ENCODE results near the gene GRIA1. TPM values are rescaled to one million over a fixed set of nuclear protein-coding genes. Genes with fewer than 3 reads are reported as not detected.

The GRIA1 gene
- total RNA-seq, 1 experiment from 2014 or later = not detected

GRCh38 chr5:153486771-153487170 is 3.7 kb upstream of the GRIA1 start:
- Histone ChIP-seq H3K4me3 (no peak overlapping the region), H3K9me3 (no peaks in the 10 kb centered on the region), H3K27me3 (peaks cover 5% of the 10 kb centered on the region; the same call in 1 of the 2 replicates), H3K36me3 (no peaks in the 10 kb centered on the region)
- DNase-seq = no peak

GRCh38 chr5:153489611-153490010 is 859 bp upstream of the GRIA1 start:
- DNase-seq = no peak
- peaks cover 5% of the 10 kb centered on the region; the same call in 1 of the 2 replicates for H3K27me3 ChIP-seq
- no peak overlapping the region for H3K4me3 ChIP-seq
- H3K36me3 ChIP-seq = no peaks in the 10 kb centered on the region
- no peaks in the 10 kb centered on the region for H3K9me3 ChIP-seq

- DNase-seq = no peak
- H3K27me3 ChIP-seq = peaks cover 5% of the 10 kb centered on the region
- H3K36me3 ChIP-seq = no peaks in the 10 kb centered on the region
- no peak overlapping the region for H3K4me3 ChIP-seq
- no peaks in the 10 kb centered on the region for H3K9me3 ChIP-seq
Observed at GRCh38 chr5:153491038-153491744, 721 bp downstream of the GRIA1 start.

- H3K36me3 ChIP-seq = no peaks in the 10 kb centered on the region
- H3K4me3 ChIP-seq = no peak overlapping the region
- DNase-seq = no peak
- H3K27me3 ChIP-seq = peaks cover 5% of the 10 kb centered on the region
- H3K9me3 ChIP-seq = no peaks in the 10 kb centered on the region
Observed at GRCh38 chr5:153491856-153492255, 1.4 kb downstream of the GRIA1 start.

GRCh38 chr5:153496835-153497234 is 6.4 kb downstream of the GRIA1 start:
- Histone ChIP-seq H3K27me3 (no peaks in the 10 kb centered on the region; the same call in 1 of the 2 replicates), H3K9me3 (no peaks in the 10 kb centered on the region), H3K36me3 (no peaks in the 10 kb centered on the region), H3K4me3 (no peak overlapping the region)
- no peak for DNase-seq

GRCh38 chr5:153498516-153498915 is 8.0 kb downstream of the GRIA1 start:
- Histone ChIP-seq H3K9me3 (no peaks in the 10 kb centered on the region), H3K36me3 (no peaks in the 10 kb centered on the region), H3K4me3 (no peak overlapping the region), H3K27me3 (no peaks in the 10 kb centered on the region; the same call in 1 of the 2 replicates)
- no peak for DNase-seq

GRCh38 chr5:153500178-153500577 is 9.7 kb downstream of the GRIA1 start:
- Histone ChIP-seq H3K36me3 (no peaks in the 10 kb centered on the region), H3K4me3 (no peak overlapping the region), H3K27me3 (no peaks in the 10 kb centered on the region; the same call in 1 of the 2 replicates), H3K9me3 (no peaks in the 10 kb centered on the region)
- DNase-seq = no peak

GRCh38 chr5:153504726-153505125 is 14.3 kb downstream of the GRIA1 start:
- H3K27me3 ChIP-seq = no peaks in the 10 kb centered on the region
- no peaks in the 10 kb centered on the region for H3K36me3 ChIP-seq
- no peak for DNase-seq
- H3K4me3 ChIP-seq = no peak overlapping the region
- H3K9me3 ChIP-seq = peaks cover 4% of the 10 kb centered on the region; the same call in 1 of the 2 replicates

GRCh38 chr5:153508700-153509099 is 18.2 kb downstream of the GRIA1 start:
- DNase-seq = no peak
- Histone ChIP-seq H3K36me3 (no peaks in the 10 kb centered on the region), H3K9me3 (peaks cover 4% of the 10 kb centered on the region; the same call in 1 of the 2 replicates), H3K4me3 (no peak overlapping the region), H3K27me3 (no peaks in the 10 kb centered on the region)

GRCh38 chr5:153511622-153512021 is 21.2 kb downstream of the GRIA1 start:
- H3K9me3 ChIP-seq = peaks cover 10% of the 10 kb centered on the region
- H3K36me3 ChIP-seq = no peaks in the 10 kb centered on the region
- H3K4me3 ChIP-seq = no peak overlapping the region
- peak; percentile 20 for DNase-seq
- no peaks in the 10 kb centered on the region for H3K27me3 ChIP-seq

- no peak for DNase-seq
- no peaks in the 10 kb centered on the region for H3K36me3 ChIP-seq
- H3K9me3 ChIP-seq = peaks cover 10% of the 10 kb centered on the region
- H3K4me3 ChIP-seq = no peak overlapping the region
- no peaks in the 10 kb centered on the region for H3K27me3 ChIP-seq
Observed at GRCh38 chr5:153513156-153513555, 22.7 kb downstream of the GRIA1 start.

GRCh38 chr5:153515301-153515700 is 24.8 kb downstream of the GRIA1 start:
- H3K27me3 ChIP-seq = no peaks in the 10 kb centered on the region
- no peak for DNase-seq
- no peak overlapping the region for H3K4me3 ChIP-seq
- no peaks in the 10 kb centered on the region for H3K36me3 ChIP-seq
- H3K9me3 ChIP-seq = peaks cover 7% of the 10 kb centered on the region

GRCh38 chr5:153516504-153517240 is 26.2 kb downstream of the GRIA1 start:
- no peaks in the 10 kb centered on the region for H3K36me3 ChIP-seq
- no peak overlapping the region for H3K4me3 ChIP-seq
- DNase-seq = no peak
- no peaks in the 10 kb centered on the region for H3K27me3 ChIP-seq
- H3K9me3 ChIP-seq = peaks cover 7% of the 10 kb centered on the region

- Histone ChIP-seq H3K4me3 (no peak overlapping the region), H3K27me3 (no peaks in the 10 kb centered on the region), H3K36me3 (no peaks in the 10 kb centered on the region), H3K9me3 (peaks cover 7% of the 10 kb centered on the region)
- DNase-seq = no peak
Observed at GRCh38 chr5:153517241-153517611, 26.8 kb downstream of the GRIA1 start.

- DNase-seq = no peak
- Histone ChIP-seq H3K9me3 (no peaks in the 10 kb centered on the region), H3K36me3 (no peaks in the 10 kb centered on the region), H3K4me3 (no peak overlapping the region), H3K27me3 (no peaks in the 10 kb centered on the region)
Observed at GRCh38 chr5:153520137-153520536, 29.7 kb downstream of the GRIA1 start.

GRCh38 chr5:153520952-153521351 is 30.5 kb downstream of the GRIA1 start:
- peak; percentile 23 for DNase-seq
- H3K36me3 ChIP-seq = no peaks in the 10 kb centered on the region
- no peak overlapping the region for H3K4me3 ChIP-seq
- H3K27me3 ChIP-seq = no peaks in the 10 kb centered on the region
- no peaks in the 10 kb centered on the region for H3K9me3 ChIP-seq

- Histone ChIP-seq H3K36me3 (no peaks in the 10 kb centered on the region), H3K9me3 (no peaks in the 10 kb centered on the region), H3K27me3 (no peaks in the 10 kb centered on the region), H3K4me3 (no peak overlapping the region)
- no peak for DNase-seq
Observed at GRCh38 chr5:153523211-153523610, 32.7 kb downstream of the GRIA1 start.

GRCh38 chr5:153523831-153524230 is 33.4 kb downstream of the GRIA1 start:
- Histone ChIP-seq H3K4me3 (no peak overlapping the region), H3K27me3 (no peaks in the 10 kb centered on the region), H3K9me3 (no peaks in the 10 kb centered on the region), H3K36me3 (no peaks in the 10 kb centered on the region)
- peak; percentile 79 for DNase-seq

Measured in MG63 (cell line).